Myocyte (in vitro differentiated cells): Measurements from ENCODE around the gene ECI1. TPM values are rescaled to one million over a fixed set of nuclear protein-coding genes. Genes with fewer than 3 reads are reported as not detected.
"Not testable (repeated sequence)": the region's sequence is repeated elsewhere in the genome, so short reads cannot be mapped to it uniquely, and the experiment has no call there.

Experiments
- DNase-seq: peaks from one replicate; pipeline ENCODE4 v3.0.0-alpha.2; 2012; ENCODE audit warnings: low read depth
- total RNA-seq: library from RNA; depleted of rRNA; stranded (reverse); fragments of >200 nt; gene quantifications from 2 replicates; pipeline ENCODE4 v1.2.3, GENCODE V29; 2014

ECI1 gene
- total RNA-seq, 1 donor from 2014 or later: 46.4 TPM

GRCh38 chr16:2212362-2213324 is 38.7 kb downstream of the ECI1 start:
- peak; percentile 85 for DNase-seq

GRCh38 chr16:2211923-2212347 is 39.5 kb downstream of the ECI1 start:
- no peak for DNase-seq

- peak; percentile 82 for DNase-seq
These were observed 40.7 kb downstream of the ECI1 start, which contains the start of gene BRICD5 for GRCh38 chr16:2210386-2211365. Gene BRICD5 (minus strand): TSS chr16:2210863. CDS start chr16:2210833, 30 bp downstream.

GRCh38 chr16:2210009-2210332 is 41.4 kb downstream of the ECI1 start:
- DNase-seq: no peak

- DNase-seq: no peak
These were observed 42.0 kb downstream of the ECI1 start for GRCh38 chr16:2209258-2210008.

DNA sequence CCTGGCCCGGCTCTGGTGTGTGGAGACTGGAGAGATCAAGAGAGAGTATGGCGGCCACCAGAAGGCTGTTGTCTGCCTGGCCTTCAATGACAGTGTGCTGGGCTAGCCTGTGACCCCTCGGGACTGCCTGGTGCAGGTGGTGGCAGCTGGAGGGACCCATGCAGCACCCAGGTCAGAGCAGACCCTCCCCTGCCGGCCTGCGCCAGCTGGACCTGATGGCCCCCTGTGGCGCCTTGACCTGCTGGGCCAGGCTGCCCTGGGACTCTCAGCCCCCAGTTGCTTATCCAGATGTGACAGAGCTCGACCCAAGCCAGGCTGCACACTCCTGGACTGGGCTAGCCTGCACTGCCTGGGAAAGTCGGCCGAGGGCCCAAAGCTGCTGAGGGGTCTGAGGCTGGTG is 42.6 kb downstream of the ECI1 start:
- no peak for DNase-seq

- no peak for DNase-seq
These were observed 43.1 kb downstream of the ECI1 start for GRCh38 chr16:2208308-2208707.

- no peak for DNase-seq
These were observed 43.5 kb downstream of the ECI1 start for GRCh38 chr16:2207872-2208271.

DNA sequence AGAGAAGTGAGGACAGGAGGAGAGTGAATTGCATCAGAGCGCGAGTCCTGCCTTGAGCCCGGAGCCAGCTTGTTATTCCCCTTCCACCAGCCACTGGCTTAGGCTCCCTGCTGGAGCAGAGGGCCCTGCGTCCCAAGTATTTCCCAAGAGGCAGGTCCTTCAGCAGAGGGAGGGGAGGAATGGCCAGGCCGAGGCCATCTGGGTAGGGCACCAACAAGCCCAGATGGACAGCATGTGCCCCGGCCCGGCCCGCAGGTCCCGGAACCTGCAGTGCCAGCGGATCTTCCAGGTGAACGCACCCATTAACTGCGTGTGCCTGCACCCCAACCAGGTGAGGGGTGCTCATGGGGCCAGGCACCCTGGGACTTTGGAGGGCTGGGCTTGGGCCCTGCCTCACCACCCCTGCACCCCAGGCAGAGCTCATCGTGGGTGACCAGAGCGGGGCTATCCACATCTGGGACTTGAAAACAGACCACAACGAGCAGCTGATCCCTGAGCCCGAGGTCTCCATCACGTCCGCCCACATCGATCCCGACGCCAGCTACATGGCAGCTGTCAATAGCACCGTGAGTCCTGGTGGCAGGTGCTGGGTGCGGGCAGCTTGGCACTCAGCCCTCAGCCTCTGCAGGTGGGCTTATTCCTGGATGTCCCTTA is 44.5 kb downstream of the ECI1 start:
- DNase-seq: no peak

DNA sequence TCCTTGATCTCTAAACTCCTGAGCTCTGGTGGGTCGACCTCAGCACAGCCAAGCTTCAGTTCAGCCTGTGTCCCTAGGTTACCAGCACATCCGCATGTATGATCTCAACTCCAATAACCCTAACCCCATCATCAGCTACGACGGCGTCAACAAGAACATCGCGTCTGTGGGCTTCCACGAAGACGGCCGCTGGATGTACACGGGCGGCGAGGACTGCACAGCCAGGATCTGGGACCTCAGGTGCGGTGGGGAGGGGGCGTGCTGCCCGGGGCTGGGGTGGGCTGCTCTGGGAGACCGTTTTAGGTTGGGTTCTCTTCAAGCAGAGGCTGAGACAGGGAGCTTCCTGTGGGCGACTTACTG is 45.0 kb downstream of the ECI1 start:
- no peak for DNase-seq

GRCh38 chr16:2205967-2206313 is 45.4 kb downstream of the ECI1 start:
- no peak for DNase-seq

DNA sequence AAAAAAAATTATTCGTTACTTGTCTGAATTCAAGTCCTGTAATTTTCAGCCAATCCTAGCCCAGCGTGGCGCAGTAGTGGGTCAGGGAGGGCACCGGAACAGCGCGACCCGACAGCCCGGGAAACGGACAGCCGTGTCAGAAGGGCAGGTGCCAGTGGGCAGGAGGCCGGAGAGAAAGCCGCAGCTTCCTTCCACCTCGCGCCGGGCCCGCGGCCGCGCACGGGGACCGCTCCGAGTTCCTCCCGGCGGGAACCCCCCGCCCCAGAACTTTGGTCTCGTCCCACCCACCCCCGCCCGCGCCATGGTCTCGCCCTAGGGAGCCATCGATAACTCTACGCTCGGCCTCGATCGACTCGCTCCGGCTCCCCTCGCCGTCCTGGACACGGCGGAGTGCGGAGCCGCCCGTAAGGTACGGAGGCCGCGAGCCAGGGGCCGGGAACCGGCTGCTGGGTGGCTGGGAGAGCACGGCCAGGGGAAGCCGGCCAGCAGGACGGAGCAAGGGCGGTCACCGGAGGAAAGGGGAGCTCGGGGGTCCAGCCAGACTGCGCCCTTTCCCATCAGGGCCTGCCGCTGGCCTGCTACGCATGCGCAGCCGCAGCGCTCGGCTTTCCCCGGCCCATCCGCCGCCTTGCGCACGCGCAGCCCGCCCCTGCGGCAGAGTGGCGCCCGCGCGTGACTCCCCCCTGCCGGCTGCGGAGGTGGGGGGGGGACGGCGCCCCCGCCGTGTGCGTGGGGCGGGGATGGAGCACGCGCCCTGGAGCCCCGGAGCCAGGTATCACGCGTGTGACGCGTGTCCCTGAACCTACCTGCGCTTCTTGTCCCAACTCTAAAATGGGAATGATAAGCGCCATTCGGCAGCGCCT is 46.1 kb downstream of the ECI1 start, which contains the start of gene MLST8:
Gene MLST8, plus strand, starts transcription at position 351 of the 863 bp plus-strand sequence. CDS start 632 bp downstream, outside the sequence.
- peak; percentile 84 for DNase-seq

- no peak for DNase-seq
These were observed 46.8 kb downstream of the ECI1 start for GRCh38 chr16:2204416-2205103.

DNA sequence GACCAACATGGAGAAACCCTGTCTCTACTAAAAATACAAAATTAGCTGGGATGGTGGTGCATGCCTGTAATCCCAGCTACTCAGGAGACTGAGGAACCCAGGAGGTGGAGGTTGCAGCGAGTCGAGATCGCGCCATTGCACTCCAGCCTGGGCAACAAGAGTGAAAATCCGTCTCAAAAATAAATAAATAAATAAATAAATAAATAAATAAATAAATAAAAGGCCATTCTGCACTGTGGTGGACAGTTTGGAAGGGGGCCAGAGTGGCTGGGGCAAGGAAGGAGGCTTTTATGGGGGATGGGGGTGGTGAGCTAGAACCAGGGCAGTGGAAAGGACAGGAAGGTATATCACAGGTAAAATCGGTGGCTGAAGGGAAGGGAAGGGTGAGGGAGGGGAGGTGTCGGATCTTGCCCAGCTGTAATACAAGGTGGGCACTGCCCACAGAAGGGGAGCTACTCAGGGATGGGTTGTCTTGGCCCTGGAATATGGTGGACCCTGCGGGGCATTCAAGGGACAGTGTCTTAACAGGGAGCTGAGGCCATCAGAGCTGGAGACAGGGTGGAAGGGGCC is 48.2 kb downstream of the ECI1 start:
- not testable (repeated sequence) for DNase-seq

DNA sequence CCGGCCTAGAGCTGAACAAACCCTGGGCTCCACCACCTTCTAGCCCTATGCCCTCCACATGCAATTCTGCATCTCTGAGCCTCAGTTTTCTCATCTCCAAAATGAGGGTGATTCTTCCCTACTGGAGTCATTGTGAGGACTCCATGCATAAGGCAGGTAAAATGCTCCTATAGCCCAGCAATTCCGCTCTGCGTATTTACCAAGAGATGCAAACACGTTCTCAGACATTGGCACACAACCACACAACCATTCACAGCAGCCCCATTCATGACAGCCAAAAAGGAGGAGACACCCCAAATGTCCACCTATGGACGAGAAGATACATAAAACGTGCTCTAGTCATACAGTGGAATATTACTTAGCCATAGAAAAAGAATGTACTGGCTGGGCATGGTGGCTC is 51.1 kb downstream of the ECI1 start:
- no peak for DNase-seq

DNA sequence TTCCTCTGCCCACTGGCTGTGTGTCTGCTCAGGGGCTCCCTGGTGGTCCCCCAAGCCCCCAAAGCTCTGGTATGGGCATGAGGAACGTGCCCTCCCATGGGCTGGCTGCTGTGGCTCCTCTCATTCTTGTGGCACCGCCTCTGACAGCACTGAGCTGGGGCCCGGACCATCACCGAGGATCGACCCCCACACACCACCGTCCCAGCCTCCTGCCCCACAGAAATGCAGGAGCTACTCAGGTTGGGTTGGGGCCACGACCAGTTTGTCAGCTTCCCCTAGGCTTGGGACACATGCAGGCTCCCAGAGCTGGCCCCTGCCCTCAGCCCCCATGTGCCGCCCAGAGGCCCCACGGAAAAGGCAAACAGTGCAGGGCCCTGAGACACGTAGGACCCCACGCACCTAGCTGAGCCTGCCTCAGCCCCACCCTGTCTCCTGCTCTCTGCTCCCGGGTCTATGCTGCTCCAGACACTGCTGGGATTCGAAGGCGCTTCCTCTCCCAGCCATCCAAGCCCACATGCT is 51.7 kb downstream of the ECI1 start:
- no peak for DNase-seq

DNA sequence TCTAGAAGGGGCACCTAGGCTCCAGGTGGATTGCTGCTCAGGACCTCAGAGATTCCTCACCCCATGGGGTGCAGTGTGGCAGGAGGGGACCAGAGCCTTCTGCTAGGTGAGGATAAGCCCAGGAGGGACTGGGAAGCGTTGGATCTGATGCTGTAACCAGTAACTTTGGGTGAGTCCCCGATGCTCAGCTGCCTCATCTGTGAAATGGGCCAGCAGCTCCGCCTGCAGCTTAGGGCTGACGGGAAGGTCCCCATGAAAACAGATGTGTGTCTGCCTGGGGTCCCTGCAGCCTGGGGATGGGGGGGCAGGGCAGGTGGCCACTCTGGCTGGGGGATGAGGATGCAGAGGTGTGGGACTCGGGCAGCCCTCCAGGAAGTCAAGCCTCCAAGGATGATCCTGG is 52.3 kb downstream of the ECI1 start:
- DNase-seq: no peak

DNA sequence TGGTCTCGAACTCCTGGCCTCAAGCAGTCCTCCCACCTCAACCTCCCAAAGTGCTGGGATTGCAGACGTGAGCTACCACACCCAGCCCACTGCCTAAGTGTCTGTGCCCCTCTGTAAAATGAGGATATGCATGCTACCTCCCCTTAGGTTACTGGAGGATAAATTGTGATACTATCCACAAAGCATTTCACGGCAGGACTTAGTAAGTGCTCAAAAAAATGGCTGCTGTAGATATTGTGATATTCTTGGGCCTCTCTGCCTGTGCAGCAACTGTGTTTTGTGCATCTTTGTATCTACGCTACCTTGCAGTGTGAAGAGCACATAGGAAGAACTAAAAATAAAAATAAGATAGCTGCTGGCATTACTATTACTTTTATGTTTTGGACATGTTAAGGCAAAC is 53.1 kb downstream of the ECI1 start:
- DNase-seq: no peak
